Astrocyte of the spinal cord (primary cell): ENCODE data around the gene VAMP5.
"Not testable (repeated sequence)": the region's sequence is repeated elsewhere in the genome, so short reads cannot be mapped to it uniquely, and the experiment has no call there.

ENCODE experiments used
- DNase-seq: peaks from one replicate; pipeline ENCODE4 v3.0.0; 2011; ENCODE audit warnings: low read depth, low spot score
- H3K4me3 ChIP-seq: 2 replicates; pipeline ENCODE4 v1.5.1; 2011; ENCODE audit warnings: low read depth, mild to moderate bottlenecking, low read length, moderate library complexity
- in situ Hi-C: cut with HindIII; loops from 2 replicates; pipeline ENCODE4 v1.10.0; 2017; ENCODE audit warnings: low sequenced_read_pairs
- TF ChIP-seq, protein P1 (sequence below): IDR thresholded peaks from 2 replicates; pipeline ENCODE4 v1.5.1; 2012; ENCODE audit warnings: low read depth, mild to moderate bottlenecking, low read length, inconsistent platforms

Gene VAMP5

DNA sequence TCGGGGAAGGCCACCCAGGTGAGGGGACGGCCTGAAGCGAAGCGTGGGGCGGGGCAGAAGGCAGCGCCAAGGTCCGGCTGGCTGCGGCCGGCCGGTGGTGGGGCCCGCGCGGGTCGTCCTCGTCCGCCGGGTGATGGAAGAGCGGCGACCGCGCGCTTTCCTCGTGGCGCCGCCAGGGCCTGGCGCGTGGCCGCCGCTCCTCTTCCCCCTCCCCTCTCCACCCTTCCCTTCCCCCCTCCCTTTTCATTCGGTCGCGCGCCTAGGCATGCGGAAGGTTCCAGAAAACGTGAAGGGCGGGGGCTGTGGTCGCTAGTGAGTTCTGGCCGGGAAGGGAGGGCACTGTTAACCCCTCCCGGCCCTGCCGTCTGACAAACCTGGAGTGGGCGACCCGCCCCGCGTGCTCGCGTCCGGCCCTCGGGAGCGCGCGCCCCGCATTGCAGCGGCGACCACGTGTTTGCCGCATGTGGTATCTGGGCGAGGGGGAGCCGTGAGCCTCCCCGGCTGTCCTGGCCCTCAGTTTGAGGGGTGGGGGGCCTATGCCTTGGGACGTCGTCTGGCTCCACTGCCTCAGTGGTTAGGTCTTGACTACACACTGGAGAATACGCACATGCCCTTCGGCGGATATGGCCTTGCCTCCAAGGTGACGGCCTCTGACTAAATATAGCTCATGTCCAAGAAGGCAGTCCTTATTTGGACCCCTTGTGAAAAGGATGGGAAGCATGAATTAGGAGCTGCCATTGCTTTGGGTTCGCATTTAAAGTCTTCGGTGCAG lies 44.7 kb upstream of the VAMP5 start:
- TF ChIP-seq, protein P1, sequence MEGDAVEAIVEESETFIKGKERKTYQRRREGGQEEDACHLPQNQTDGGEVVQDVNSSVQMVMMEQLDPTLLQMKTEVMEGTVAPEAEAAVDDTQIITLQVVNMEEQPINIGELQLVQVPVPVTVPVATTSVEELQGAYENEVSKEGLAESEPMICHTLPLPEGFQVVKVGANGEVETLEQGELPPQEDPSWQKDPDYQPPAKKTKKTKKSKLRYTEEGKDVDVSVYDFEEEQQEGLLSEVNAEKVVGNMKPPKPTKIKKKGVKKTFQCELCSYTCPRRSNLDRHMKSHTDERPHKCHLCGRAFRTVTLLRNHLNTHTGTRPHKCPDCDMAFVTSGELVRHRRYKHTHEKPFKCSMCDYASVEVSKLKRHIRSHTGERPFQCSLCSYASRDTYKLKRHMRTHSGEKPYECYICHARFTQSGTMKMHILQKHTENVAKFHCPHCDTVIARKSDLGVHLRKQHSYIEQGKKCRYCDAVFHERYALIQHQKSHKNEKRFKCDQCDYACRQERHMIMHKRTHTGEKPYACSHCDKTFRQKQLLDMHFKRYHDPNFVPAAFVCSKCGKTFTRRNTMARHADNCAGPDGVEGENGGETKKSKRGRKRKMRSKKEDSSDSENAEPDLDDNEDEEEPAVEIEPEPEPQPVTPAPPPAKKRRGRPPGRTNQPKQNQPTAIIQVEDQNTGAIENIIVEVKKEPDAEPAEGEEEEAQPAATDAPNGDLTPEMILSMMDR, result no peak
- peak; percentile 73 for DNase-seq
- H3K4me3 ChIP-seq, result peak overlapping the region; percentile 64
- in situ Hi-C loops, result loop anchor here (25.0 kb wide), 1 partner anchor 127 kb away; the partner anchor contains the start of genes CAPG and SH2D6

- in situ Hi-C loops, result loop anchor here (25.0 kb wide), 1 partner anchor 128 kb away; the partner anchor contains the start of genes CAPG and SH2D6
- TF ChIP-seq, protein P1, result no peak
- no peak for DNase-seq
- peak overlapping the region; percentile 64 for H3K4me3 ChIP-seq
Measured at GRCh38 chr2:85540133-85540648, 44.0 kb upstream of the VAMP5 start.

DNA sequence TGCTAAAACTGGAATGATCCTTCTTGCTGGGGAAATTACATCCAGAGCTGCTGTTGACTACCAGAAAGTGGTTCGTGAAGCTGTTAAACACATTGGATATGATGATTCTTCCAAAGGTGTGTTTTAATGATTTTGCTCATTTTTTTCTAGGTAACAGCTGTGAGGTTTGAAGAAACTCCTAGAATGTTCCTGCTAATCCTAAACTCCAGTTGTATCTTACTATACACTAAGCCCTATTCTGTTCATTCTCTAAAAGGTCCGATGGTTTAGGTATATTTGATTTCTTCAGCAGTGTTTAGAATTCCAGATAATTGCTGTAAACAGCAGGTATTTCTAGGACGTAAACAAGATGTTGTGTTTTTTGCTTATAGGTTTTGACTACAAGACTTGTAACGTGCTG lies 43.0 kb upstream of the VAMP5 start:
- DNase-seq, result no peak
- in situ Hi-C loops, result loop anchor here (25.0 kb wide), 1 partner anchor 129 kb away; the partner anchor contains the start of genes CAPG and SH2D6
- TF ChIP-seq, protein P1, result no peak
- H3K4me3 ChIP-seq, result peak overlapping the region; percentile 64

- no peak for DNase-seq
- TF ChIP-seq, protein P1, result no peak
- peak overlapping the region; percentile 64 for H3K4me3 ChIP-seq
Measured at GRCh38 chr2:85541753-85542457, 42.3 kb upstream of the VAMP5 start.

GRCh38 chr2:85542777-85543176 lies 41.5 kb upstream of the VAMP5 start:
- TF ChIP-seq, protein P1, result no peak
- in situ Hi-C loops, result loop anchor here (25.0 kb wide), 1 partner anchor 130 kb away; the partner anchor contains the start of genes CAPG and SH2D6
- no peak for DNase-seq
- no peak overlapping the region for H3K4me3 ChIP-seq

More at GRCh38 chr2:85541753-85542457, 42.3 kb upstream of the VAMP5 start:
- in situ Hi-C loops, result loop anchor here (25.0 kb wide), 1 partner anchor 130 kb away; the partner anchor contains the start of genes CAPG and SH2D6

DNA sequence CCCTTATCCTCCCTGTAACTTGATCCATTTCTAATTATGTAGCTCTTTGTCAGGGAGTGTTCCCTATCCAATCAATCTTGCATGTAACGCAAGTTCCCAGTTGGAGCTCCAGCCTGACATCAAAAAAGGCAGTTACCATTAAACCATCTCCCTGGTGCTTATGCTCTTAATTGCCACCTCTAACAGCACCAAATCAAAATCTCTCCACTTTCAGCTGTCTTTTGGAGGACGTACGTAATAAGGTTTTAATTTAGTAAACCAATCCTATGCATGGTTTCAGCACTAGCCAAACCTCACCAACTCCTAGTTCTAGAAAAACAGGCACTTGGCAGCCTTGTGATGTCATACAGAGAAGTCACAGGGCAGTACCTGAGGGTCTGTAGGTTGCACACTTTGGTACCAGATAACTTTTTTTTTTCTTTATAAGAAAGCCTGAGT lies 40.0 kb upstream of the VAMP5 start:
- H3K4me3 ChIP-seq, DNase-seq: not testable (repeated sequence)
- in situ Hi-C loops, result loop anchor here (25.0 kb wide), 1 partner anchor 132 kb away; the partner anchor contains the start of genes CAPG and SH2D6

DNA sequence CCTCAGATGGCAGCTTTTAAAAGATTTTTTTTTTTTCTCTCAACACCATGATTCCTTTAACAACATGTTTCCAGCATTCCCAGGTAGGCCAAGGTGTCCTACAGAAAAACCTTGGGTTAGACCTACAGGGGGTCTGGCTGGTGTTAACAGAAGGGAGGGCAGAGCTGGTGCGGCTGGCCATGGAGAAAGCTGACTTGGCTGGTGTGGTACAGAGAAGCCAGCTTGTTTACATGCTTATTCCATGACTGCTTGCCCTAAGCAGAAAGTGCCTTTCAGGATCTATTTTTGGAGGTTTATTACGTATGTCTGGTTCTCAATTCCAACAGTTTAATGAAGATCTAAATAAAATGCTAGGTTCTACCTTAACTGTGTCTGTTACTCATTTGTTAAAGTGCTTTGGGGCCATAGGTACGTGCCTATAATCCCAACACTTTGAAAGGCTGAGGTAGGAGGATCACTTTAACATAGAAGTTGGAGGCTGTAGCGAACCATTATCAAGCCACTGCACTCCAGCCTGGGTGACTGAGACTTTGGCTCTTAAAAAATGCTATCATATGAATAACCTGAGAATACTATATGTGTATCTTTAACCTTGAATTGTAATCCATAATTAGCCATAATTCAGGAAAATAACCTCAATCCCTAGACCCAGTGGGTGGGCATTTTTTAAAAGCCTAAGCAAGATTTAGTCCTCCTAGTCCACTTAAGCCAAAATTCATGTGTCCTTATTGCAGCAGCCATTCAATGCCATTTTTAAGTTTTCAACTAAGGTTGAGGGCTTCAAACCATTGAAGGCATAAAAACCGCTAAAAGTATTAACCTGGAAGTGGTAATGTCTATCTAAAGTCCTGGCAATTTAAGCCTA lies 39.1 kb upstream of the VAMP5 start:
- H3K4me3 ChIP-seq, DNase-seq: not testable (repeated sequence)
- in situ Hi-C loops, result loop anchor here (25.0 kb wide), 1 partner anchor 133 kb away; the partner anchor contains the start of genes CAPG and SH2D6
